Measurements from ENCODE around the gene PDGFA.

The PDGFA gene

DNA sequence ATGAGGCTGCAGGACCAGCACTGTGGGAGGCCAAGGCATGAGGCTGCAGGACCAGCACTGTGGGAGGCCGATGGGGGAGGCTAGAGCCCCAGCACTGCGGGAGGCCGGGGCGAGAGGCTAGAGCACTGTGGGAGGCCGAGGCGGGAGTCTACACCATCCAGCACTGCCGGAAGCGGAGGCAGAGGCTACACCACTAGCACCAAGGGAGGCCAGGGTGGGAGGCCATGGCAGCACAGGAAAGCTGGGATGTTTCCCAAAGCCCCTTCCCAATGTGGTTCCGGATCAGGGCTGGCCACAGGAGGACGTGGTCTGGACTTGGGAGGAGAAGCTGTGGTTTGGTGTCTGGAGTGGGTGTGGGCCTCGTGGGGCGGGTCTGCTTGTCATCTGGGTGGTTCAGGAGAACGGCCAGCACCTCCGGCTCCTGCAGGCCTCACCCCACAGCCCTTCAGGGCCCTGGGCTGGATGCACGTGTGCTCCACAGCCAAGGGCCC lies 43.6 kb downstream of the PDGFA start:
- Histone ChIP-seq H3K4me2 (ENCODE audit: insufficient read depth, low read length) (no peak overlapping the region), H3K79me2 (ENCODE audit: insufficient read depth, low read length) (no peaks in the 10 kb centered on the region), H3K4me1 (ENCODE audit: insufficient read depth, low read length) (no peaks in the 10 kb centered on the region), H2AFZ (ENCODE audit: low read depth, low read length) (no peak overlapping the region), H4K20me1 (ENCODE audit: insufficient read depth, low read length) (no peaks in the 10 kb centered on the region), H3K27me3 (ENCODE audit: insufficient read depth, low read length, poor library complexity) (peaks cover 3% of the 10 kb centered on the region), H3K4me3 (ENCODE audit: low read depth in 1 of 2, low read length in 2 of 2) (no peak overlapping the region), H3K27ac (ENCODE audit: low read length) (no peak overlapping the region), H3K9me3 (ENCODE audit: insufficient read depth, low read length, severe bottlenecking) (no peaks in the 10 kb centered on the region), H3K36me3 (ENCODE audit: insufficient read depth, low read length) (no peaks in the 10 kb centered on the region), H3K9ac (ENCODE audit: low read depth, low read length) (no peak overlapping the region)
- no peak for TF ChIP-seq EZH2 (IDR thresholded peaks at IDR 0.05; ENCODE audit: borderline replicate concordance, low read depth, low read length, severe bottlenecking)
- TF ChIP-seq, protein P1, sequence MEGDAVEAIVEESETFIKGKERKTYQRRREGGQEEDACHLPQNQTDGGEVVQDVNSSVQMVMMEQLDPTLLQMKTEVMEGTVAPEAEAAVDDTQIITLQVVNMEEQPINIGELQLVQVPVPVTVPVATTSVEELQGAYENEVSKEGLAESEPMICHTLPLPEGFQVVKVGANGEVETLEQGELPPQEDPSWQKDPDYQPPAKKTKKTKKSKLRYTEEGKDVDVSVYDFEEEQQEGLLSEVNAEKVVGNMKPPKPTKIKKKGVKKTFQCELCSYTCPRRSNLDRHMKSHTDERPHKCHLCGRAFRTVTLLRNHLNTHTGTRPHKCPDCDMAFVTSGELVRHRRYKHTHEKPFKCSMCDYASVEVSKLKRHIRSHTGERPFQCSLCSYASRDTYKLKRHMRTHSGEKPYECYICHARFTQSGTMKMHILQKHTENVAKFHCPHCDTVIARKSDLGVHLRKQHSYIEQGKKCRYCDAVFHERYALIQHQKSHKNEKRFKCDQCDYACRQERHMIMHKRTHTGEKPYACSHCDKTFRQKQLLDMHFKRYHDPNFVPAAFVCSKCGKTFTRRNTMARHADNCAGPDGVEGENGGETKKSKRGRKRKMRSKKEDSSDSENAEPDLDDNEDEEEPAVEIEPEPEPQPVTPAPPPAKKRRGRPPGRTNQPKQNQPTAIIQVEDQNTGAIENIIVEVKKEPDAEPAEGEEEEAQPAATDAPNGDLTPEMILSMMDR (IDR thresholded peaks at IDR 0.05; ENCODE audit: borderline replicate concordance, extremely low read depth, low read length, poor library complexity, severe bottlenecking) = no peak
- ATAC-seq (ENCODE audit: insufficient read depth, low read depth) (no peak), DNase-seq (no peak)

DNA sequence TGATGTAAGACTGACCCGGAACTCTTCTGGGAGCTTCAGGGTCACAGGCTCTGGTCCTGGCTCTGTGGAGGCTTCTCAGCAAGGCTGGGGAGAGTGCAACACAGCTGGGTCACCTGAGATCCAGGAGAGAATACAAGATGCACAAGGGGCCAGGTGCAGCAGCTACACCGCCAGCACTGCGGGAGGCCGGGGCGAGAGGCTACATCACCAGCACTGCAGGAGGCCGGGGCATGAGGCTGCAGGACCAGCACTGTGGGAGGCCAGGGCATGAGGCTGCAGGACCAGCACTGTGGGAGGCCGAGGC lies 44.3 kb downstream of the PDGFA start:
- no peak for DNase-seq
- Histone ChIP-seq H3K79me2 (ENCODE audit: insufficient read depth, low read length) (no peaks in the 10 kb centered on the region), H3K9me3 (ENCODE audit: insufficient read depth, low read length, severe bottlenecking) (no peaks in the 10 kb centered on the region), H3K4me3 (ENCODE audit: low read depth in 1 of 2, low read length in 2 of 2) (no peak overlapping the region), H3K27ac (ENCODE audit: low read length) (no peak overlapping the region), H3K9ac (ENCODE audit: low read depth, low read length) (no peak overlapping the region), H3K4me1 (ENCODE audit: insufficient read depth, low read length) (no peaks in the 10 kb centered on the region), H3K36me3 (ENCODE audit: insufficient read depth, low read length) (no peaks in the 10 kb centered on the region), H2AFZ (ENCODE audit: low read depth, low read length) (no peak overlapping the region), H4K20me1 (ENCODE audit: insufficient read depth, low read length) (no peaks in the 10 kb centered on the region), H3K4me2 (ENCODE audit: insufficient read depth, low read length) (no peak overlapping the region), H3K27me3 (ENCODE audit: insufficient read depth, low read length, poor library complexity) (peaks cover 3% of the 10 kb centered on the region)
- TF ChIP-seq, protein P1 (IDR thresholded peaks at IDR 0.05; ENCODE audit: borderline replicate concordance, extremely low read depth, low read length, poor library complexity, severe bottlenecking) = no peak
- no peak for TF ChIP-seq EZH2 (IDR thresholded peaks at IDR 0.05; ENCODE audit: borderline replicate concordance, low read depth, low read length, severe bottlenecking)
- no peak for ATAC-seq (ENCODE audit: insufficient read depth, low read depth)

DNA sequence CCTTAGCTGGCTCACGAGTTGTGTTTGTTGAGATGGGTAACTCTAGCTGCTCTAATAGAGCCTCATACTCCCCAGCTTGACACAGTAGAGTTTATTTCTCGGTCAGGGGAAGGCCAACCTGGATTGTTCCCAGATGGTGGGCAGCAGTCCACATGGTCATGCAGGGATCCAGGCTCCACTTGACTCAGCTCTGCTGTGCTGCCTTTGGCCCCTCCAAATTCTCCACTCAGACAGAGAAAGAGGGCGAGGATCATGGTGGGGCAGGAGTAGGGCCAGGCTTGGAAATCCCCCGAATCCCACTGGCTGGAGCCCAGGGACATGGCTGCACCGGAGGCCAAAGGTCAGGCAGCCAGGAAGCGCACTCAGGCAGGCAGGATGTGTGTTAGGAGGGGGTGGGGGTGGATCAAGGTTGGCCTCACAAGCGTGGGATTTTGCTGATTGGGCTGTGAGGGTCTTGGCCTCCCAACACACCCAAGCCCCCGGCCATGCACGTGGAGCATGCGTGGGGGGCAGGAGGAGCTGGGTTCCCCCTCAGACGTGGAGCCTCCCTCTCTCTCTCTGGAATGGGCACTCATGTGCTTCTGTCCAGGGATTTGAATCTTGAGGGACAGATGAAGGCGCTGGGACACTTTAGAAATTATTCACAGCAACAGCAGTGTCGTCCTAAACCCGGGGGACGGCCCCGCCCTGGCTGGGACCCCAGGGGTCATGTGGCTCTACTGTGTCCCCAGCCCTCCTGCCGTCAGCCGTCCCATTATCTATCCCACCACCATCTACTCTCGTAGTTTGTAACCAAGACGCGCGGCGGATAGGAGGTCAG lies 44.8 kb downstream of the PDGFA start:
- ATAC-seq (ENCODE audit: insufficient read depth, low read depth) (no peak), DNase-seq (no peak)
- no peaks in the 10 kb centered on the region for H3K36me3 ChIP-seq (ENCODE audit: insufficient read depth, low read length)
- no peaks in the 10 kb centered on the region for H3K79me2 ChIP-seq (ENCODE audit: insufficient read depth, low read length)
- H3K4me1 ChIP-seq (ENCODE audit: insufficient read depth, low read length) = no peaks in the 10 kb centered on the region
- H3K4me3 ChIP-seq (ENCODE audit: low read depth in 1 of 2, low read length in 2 of 2) = no peak overlapping the region
- no peak overlapping the region for H2AFZ ChIP-seq (ENCODE audit: low read depth, low read length)
- H3K27ac ChIP-seq (ENCODE audit: low read length) = no peak overlapping the region
- no peaks in the 10 kb centered on the region for H3K9me3 ChIP-seq (ENCODE audit: insufficient read depth, low read length, severe bottlenecking)
- H3K9ac ChIP-seq (ENCODE audit: low read depth, low read length) = no peak overlapping the region
- H4K20me1 ChIP-seq (ENCODE audit: insufficient read depth, low read length) = no peaks in the 10 kb centered on the region
- H3K4me2 ChIP-seq (ENCODE audit: insufficient read depth, low read length) = no peak overlapping the region
- H3K27me3 ChIP-seq (ENCODE audit: insufficient read depth, low read length, poor library complexity) = peaks cover 1% of the 10 kb centered on the region
- TF ChIP-seq, protein P1 (IDR thresholded peaks at IDR 0.05; ENCODE audit: borderline replicate concordance, extremely low read depth, low read length, poor library complexity, severe bottlenecking) = no peak
- no peak for TF ChIP-seq EZH2 (IDR thresholded peaks at IDR 0.05; ENCODE audit: borderline replicate concordance, low read depth, low read length, severe bottlenecking)
